AG04450 (cell line): Measurements from ENCODE around the gene KRTAP2-2. TPM values are rescaled to one million over a fixed set of nuclear protein-coding genes. Genes with fewer than 3 reads are reported as not detected.

ENCODE experiments used
- CTCF ChIA-PET: fragments of 300-600, 350-600 bp; formaldehyde crosslinking; extraction: SDS; loops from one replicate; lab custom pipeline; 2022; ENCODE audit warnings: antibody characterized with exemption, inconsistent platforms; lab: Charles Lee
- POLR2A ChIA-PET: fragments of 350-600 bp; formaldehyde crosslinking; extraction: SDS; loops from one replicate; lab custom pipeline; 2021; ENCODE audit warnings: antibody characterized with exemption, inconsistent platforms; lab: Yijun Ruan, JAX
- DNase-seq: peaks from one replicate; pipeline ENCODE4 v3.0.0-alpha.2; 2011; ENCODE audit warnings: low read depth, low spot score
- H3K27ac ChIP-seq: one replicate; pipeline ENCODE4 v1.5.1; 2012; ENCODE audit warnings: low read depth, low read length, control low read depth
- H3K27me3 ChIP-seq: one replicate; pipeline ENCODE4 v1.6.0; 2012; ENCODE audit warnings: low read length; ENCODE audit not compliant: control insufficient read depth, insufficient read depth
- H3K4me3 ChIP-seq: 2 replicates; pipeline ENCODE4 v1.5.1; 2011; ENCODE audit warnings: mild to moderate bottlenecking, low read depth, low read length, control low read depth
- H3K9me3 ChIP-seq: 2 replicates; pipeline ENCODE4 v1.5.1; 2012; ENCODE audit warnings: low read length; ENCODE audit not compliant: control insufficient read depth, insufficient read depth
- CTCF ChIP-seq: IDR thresholded peaks from 2 replicates; pipeline ENCODE4 v1.5.1; 2011; ENCODE audit warnings: low read depth, low read length, control low read depth, inconsistent platforms
- polyA plus RNA-seq: library from polyadenylated mRNA; depleted of rRNA; stranded (reverse); fragments of >200 nt; gene quantifications from 2 replicates; pipeline ENCODE4 v1.2.3, GENCODE V29; 2011; rRNA removed
- small RNA-seq: library from RNA; depleted of rRNA; stranded (forward); fragments of <200 nt; gene quantifications from one replicate; pipeline ENCODE3, GENCODE V24; 2012; ENCODE audit warnings: low read depth; ENCODE audit not compliant: insufficient read length

The KRTAP2-2 gene
- polyA plus RNA-seq, 1 experiment = not detected

GRCh38 chr17:41010441-41010840, 44.6 kb downstream of the KRTAP2-2 start:
- Histone ChIP-seq H3K4me3 (no peak overlapping the region), H3K9me3 (no peaks in the 10 kb centered on the region), H3K27ac (no peak overlapping the region), H3K27me3 (no peaks in the 10 kb centered on the region)
- TF ChIP-seq CTCF = no peak
- DNase-seq = no peak
- ChIA-PET CTCF (no interaction called here), POLR2A (interaction anchor here (0.8 kb wide), 1 partner anchor 97 kb away, joined by 3 read pairs; no protein-coding TSS in a partner anchor)

DNA sequence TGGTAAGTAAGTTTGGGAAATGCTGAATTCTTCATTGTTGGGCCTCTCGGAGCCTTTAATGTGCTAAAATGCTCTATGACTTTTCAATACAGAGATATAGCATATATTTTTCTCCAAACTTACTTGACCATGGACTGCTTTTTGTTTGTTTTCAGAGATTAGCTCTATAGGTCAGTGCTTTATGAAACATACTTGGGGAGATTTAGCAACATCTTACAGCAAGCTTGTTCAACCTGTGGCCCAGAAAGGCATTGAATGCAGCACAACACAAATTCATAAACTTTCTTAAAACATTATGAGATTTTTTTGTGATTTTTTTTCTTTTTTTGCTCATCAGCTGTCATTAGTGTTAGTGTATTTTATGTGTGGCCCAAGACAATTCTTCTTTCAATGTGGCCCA, 45.1 kb downstream of the KRTAP2-2 start:
- DNase-seq = no peak
- no peak for TF ChIP-seq CTCF
- H3K9me3 ChIP-seq = no peaks in the 10 kb centered on the region
- H3K27me3 ChIP-seq = no peaks in the 10 kb centered on the region
- H3K27ac ChIP-seq = no peak overlapping the region
- H3K4me3 ChIP-seq = no peak overlapping the region
- ChIA-PET POLR2A (interaction anchor here (0.8 kb wide), 1 partner anchor 97 kb away, joined by 3 read pairs; no protein-coding TSS in a partner anchor), CTCF (no interaction called here)

GRCh38 chr17:41009301-41009760, 45.7 kb downstream of the KRTAP2-2 start:
- no peaks in the 10 kb centered on the region for H3K27me3 ChIP-seq
- ChIA-PET POLR2A (interaction anchor here (0.8 kb wide), 1 partner anchor 96 kb away, joined by 3 read pairs; no protein-coding TSS in a partner anchor), CTCF (no interaction called here)
- H3K9me3 ChIP-seq = no peaks in the 10 kb centered on the region
- H3K27ac ChIP-seq = no peak overlapping the region
- no peak overlapping the region for H3K4me3 ChIP-seq
- no peak for TF ChIP-seq CTCF
- no peak for DNase-seq

GRCh38 chr17:41008811-41009210, 46.2 kb downstream of the KRTAP2-2 start, which contains the start of gene KRTAP3-1:
Gene KRTAP3-1 (minus strand): TSS chr17:41009128. CDS start chr17:41009074, 54 bp downstream.
- no peak within 1 kb of the TSS for H3K4me3 ChIP-seq
- ChIA-PET CTCF (interaction anchor here (0.5 to 0.8 kb wide), 2 partner anchors 28 to 640 kb away, joined by 3 to 6 read pairs; no protein-coding TSS in a partner anchor), POLR2A (no interaction called here)
- TF ChIP-seq CTCF = no peak
- H3K27ac ChIP-seq = no peak within 1 kb of the TSS
- H3K9me3 ChIP-seq = no peaks in the 10 kb centered on the region
- no peaks in the 10 kb centered on the region for H3K27me3 ChIP-seq
- DNase-seq = no peak

Small RNA genes within 50 kb of the gene (small RNA-seq; reads per million reads assigned to genes)
- not detected for gene KRTAP3-4P

Other genes starting within 250 kb of the KRTAP2-2 start
- gene KRT10, start 232.6 kb downstream of the KRTAP2-2 start, polyA plus RNA-seq = 35.4 and 35.8 TPM in 2 replicates
- not detected in 2 replicates for gene KRT12, start 188.0 kb downstream of the KRTAP2-2 start, polyA plus RNA-seq
- gene KRT20, start 170.0 kb downstream of the KRTAP2-2 start, polyA plus RNA-seq = not detected in 2 replicates
- 0.06 TPM in 1 of 2 replicates, not detected in the other for gene KRT23, start 117.6 kb downstream of the KRTAP2-2 start, polyA plus RNA-seq
- gene KRT39, start 88.3 kb downstream of the KRTAP2-2 start, polyA plus RNA-seq = 0.11 TPM in 1 of 2 replicates, not detected in the other
- not detected in 2 replicates for gene KRT40, start 70.9 kb downstream of the KRTAP2-2 start, polyA plus RNA-seq
- not detected in 2 replicates for gene KRTAP3-3, start 61.1 kb downstream of the KRTAP2-2 start, polyA plus RNA-seq
- not detected in 2 replicates for gene KRTAP3-2, start 55.3 kb downstream of the KRTAP2-2 start, polyA plus RNA-seq
- gene KRTAP3-1, start 46.1 kb downstream of the KRTAP2-2 start, polyA plus RNA-seq = not detected in 2 replicates
- gene KRTAP1-5, start 28.0 kb downstream of the KRTAP2-2 start, polyA plus RNA-seq = 16.9 and 20.2 TPM in 2 replicates
- gene KRTAP1-4, start 25.0 kb downstream of the KRTAP2-2 start, polyA plus RNA-seq = not detected in 2 replicates
- not detected in 2 replicates for gene KRTAP1-3, start 20.4 kb downstream of the KRTAP2-2 start, polyA plus RNA-seq
- 0.19 and 0.27 TPM in 2 replicates for gene KRTAP1-1, start 13.8 kb downstream of the KRTAP2-2 start, polyA plus RNA-seq
- gene KRTAP2-1, start 7.9 kb downstream of the KRTAP2-2 start, polyA plus RNA-seq = not detected in 2 replicates
- 1.3 and 2.5 TPM in 2 replicates for gene KRTAP2-3, start 4.9 kb upstream of the KRTAP2-2 start, polyA plus RNA-seq
- not detected in 2 replicates for gene KRTAP2-4, start 10.6 kb upstream of the KRTAP2-2 start, polyA plus RNA-seq
- gene KRTAP4-7, start 28.9 kb upstream of the KRTAP2-2 start, polyA plus RNA-seq = not detected in 2 replicates
- not detected in 2 replicates for gene KRTAP4-8, start 42.9 kb upstream of the KRTAP2-2 start, polyA plus RNA-seq
- gene KRTAP4-16, start 47.0 kb upstream of the KRTAP2-2 start, polyA plus RNA-seq = not detected in 2 replicates
- gene KRTAP4-9, start 50.2 kb upstream of the KRTAP2-2 start, polyA plus RNA-seq = not detected in 2 replicates
- not detected in 2 replicates for gene KRTAP4-11, start 63.1 kb upstream of the KRTAP2-2 start, polyA plus RNA-seq
- gene KRTAP4-12, start 69.0 kb upstream of the KRTAP2-2 start, polyA plus RNA-seq = not detected in 2 replicates
- gene KRTAP4-6, start 85.3 kb upstream of the KRTAP2-2 start, polyA plus RNA-seq = not detected in 2 replicates
- not detected in 2 replicates for gene KRTAP4-5, start 94.6 kb upstream of the KRTAP2-2 start, polyA plus RNA-seq
- not detected in 2 replicates for gene KRTAP4-4, start 105.5 kb upstream of the KRTAP2-2 start, polyA plus RNA-seq
- not detected in 2 replicates for gene KRTAP4-3, start 113.0 kb upstream of the KRTAP2-2 start, polyA plus RNA-seq
- gene KRTAP4-2, start 123.0 kb upstream of the KRTAP2-2 start, polyA plus RNA-seq = not detected in 2 replicates
- not detected in 2 replicates for gene KRTAP4-1, start 129.7 kb upstream of the KRTAP2-2 start, polyA plus RNA-seq
- not detected in 2 replicates for gene KRTAP9-1, start 134.7 kb upstream of the KRTAP2-2 start, polyA plus RNA-seq
- not detected in 2 replicates for gene KRTAP9-2, start 171.4 kb upstream of the KRTAP2-2 start, polyA plus RNA-seq
- gene KRTAP9-3, start 177.2 kb upstream of the KRTAP2-2 start, polyA plus RNA-seq = not detected in 2 replicates
- gene KRTAP9-8, start 182.8 kb upstream of the KRTAP2-2 start, polyA plus RNA-seq = not detected in 2 replicates
- gene KRTAP9-4, start 194.5 kb upstream of the KRTAP2-2 start, polyA plus RNA-seq = not detected in 2 replicates
- gene KRTAP9-9, start 200.2 kb upstream of the KRTAP2-2 start, polyA plus RNA-seq = not detected in 2 replicates
- gene KRTAP9-6, start 210.1 kb upstream of the KRTAP2-2 start, polyA plus RNA-seq = not detected in 2 replicates
- not detected in 2 replicates for gene KRTAP9-7, start 220.5 kb upstream of the KRTAP2-2 start, polyA plus RNA-seq
- not detected in 2 replicates for gene KRTAP29-1, start 247.6 kb upstream of the KRTAP2-2 start, polyA plus RNA-seq